Stimulated activated CD4-positive, alpha-beta T cell treated with anti-CD3 and anti-CD28 coated beads, Interleukin-4, amount 100 ng/mL, for 1 hour (primary cell): ENCODE results near the gene FAM3D.
"Not testable (repeated sequence)": the region's sequence is repeated elsewhere in the genome, so short reads cannot be mapped to it uniquely, and the experiment has no call there.

Source experiments
- DNase-seq: peaks from one replicate; pipeline ENCODE4 v3.0.0-alpha.2; 2020

Gene FAM3D

GRCh38 chr3:58683001-58683458 is 16.5 kb upstream of the FAM3D start:
- no peak for DNase-seq

GRCh38 chr3:58681863-58682262 is 15.3 kb upstream of the FAM3D start:
- no peak for DNase-seq

DNA sequence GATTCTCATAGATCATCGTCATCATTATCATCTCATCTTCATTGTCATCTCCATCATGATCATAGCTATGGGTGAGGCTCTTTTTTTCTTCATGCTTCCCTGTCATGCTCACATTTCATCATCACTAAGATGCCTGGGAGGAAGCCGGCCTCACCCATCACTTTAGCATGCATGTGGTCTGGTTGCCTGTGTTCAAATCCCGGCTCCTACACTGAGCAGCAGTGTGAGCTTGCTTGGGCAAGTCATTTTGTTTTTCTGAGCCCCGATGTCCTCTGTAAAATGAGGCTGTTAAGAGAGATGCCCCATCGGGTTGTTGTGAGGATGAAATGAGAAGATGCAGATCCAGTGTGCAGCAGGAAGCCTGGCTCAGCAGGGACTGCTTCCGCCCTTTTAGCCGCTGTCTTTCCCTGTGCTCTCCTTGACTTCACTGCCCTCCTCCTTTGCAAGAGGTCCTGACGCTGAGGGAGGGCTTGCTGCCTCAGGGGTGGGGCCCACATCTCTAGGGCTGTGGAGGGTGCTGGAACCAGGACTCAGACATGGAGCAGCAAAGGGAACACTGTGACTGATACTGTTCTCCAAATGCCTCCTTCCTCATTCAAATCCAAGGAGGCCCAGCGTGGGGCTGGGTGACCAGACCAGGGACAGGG is 14.4 kb upstream of the FAM3D start:
- DNase-seq, result no peak

DNA sequence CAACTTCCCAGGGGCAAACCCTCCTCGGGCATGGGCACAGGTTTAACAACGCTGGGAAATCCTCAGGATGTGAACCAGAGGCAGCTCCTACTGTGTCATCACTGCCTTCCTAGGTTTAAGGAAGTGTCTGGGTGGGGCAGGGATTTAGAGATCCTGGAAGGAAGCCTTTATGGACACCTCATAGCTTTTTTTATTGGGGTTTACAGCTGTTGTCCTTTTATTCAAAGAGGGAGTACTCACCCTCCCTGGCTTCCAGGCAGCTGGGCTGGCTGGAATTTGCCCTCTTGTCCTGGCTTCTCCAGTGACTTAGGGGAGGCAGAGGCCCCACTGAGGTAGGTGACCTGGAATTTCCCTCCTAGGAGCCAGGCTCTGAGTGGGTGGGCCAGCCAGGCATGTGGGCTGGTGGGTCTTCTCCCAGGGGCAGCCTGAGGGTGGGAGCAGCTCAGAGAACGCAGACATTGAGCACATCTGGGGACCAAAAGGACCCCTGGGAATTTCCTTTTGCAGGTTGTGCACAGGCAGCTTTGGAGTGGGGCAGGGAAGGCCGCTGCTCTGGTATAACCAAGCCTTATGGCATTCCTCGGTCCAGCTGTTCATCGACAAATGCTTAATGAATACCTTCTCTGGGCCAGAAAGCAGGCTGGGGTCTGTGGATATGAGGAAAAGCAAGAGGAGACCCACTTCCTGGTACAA is 13.5 kb upstream of the FAM3D start:
- no peak for DNase-seq

DNA sequence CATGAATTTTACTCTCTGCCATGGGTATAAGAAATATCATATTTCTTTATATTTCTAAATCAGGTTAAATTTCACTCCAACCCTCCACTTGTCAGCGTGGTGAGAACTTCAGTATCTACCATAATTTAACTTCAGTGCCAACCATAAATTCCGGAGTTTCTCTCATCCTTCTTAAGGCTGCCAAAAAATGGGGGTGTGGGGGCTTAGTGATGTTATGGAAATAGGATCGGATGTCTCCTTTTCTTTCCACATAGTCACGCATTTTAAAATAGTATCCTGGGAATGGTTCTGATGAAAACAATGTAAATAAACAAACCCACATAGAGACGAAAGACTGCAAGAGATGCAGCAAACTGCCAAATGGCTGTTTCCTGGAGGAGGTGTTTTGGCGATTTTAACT is 12.9 kb upstream of the FAM3D start:
- DNase-seq, result no peak

GRCh38 chr3:58678177-58678970 is 11.8 kb upstream of the FAM3D start:
- DNase-seq, result not testable (repeated sequence)

GRCh38 chr3:58672880-58673279 is 6.3 kb upstream of the FAM3D start:
- DNase-seq, result no peak

DNA sequence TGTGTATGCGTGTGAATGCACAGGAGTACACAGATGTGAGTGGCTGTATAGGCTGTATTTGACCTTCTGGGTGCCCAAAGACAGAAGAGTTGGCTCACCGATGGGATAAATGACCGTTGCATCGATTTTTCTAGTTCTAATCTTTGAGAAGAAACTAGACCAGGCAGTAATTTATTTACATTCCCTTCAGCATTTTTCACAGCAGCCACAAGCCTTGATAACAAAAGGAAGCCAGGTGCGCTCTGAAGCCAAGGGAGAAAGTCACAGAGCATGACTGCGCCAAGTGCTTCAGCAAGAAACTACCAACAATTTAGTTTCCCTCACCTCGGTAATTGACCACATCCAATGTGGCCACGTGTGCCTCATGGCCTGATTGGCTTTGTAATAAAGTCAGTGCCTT is 5.9 kb upstream of the FAM3D start:
- no peak for DNase-seq

- DNase-seq, result no peak
Observed at GRCh38 chr3:58670506-58671135, 4.0 kb upstream of the FAM3D start.

DNA sequence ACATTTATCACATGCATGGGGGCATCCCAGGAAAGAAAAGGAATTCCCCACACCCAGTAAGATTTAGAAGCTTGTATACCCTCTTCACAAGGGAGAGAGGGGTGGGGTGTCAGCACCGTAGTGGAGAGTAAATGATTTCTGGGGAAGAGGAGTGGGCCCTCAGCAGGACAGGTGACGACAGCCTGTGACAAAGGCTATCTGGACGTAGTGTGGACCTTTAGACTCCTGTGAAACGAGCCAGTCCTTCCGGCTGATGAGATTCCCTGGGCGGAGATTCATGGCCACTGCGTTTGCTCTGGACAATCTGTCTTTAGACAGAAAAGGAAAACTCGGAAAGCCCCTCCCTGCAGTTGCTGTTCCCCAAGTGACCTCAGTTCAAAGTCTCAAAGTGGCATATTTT is 1.7 kb upstream of the FAM3D start:
- DNase-seq, result no peak

DNA sequence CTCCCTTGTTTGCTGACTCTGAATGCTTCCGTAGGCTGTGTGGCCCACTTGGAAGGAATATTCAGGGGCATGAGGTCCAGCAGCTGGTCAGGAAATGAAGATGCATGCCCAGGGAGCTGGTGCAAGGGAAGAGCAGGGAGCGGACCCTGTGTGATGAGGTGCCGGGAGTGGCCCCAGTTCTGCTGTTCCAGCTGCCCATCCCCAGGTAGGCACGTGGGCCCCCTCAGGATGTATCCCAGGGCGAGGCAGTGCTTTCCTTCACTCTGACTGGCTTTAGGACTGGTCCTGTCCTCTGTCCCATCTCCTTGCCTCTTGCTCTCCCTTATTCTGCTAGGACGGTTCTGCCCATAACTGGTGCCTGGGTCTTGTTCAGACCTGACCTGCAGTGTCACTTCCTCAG is 1.1 kb upstream of the FAM3D start:
- DNase-seq, result no peak

DNA sequence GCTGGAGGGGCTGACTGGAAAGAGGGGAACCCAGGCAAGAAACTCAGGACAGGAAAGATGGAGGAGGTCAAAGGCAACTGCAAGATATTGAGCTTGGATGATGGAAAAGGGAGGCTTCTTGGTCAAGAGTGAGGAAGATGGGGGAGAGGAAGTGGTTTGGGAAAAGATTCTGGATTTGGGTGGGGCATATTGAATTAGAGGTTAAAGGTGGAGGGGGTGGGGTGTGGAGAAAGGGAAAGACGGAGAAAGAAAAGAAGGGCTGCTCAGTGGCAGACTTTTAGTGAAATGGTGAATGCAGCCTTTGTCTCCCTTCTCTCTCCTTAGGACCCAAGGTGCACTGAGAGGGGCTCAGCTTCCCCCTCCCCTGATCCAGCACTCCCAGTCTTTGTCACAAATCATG is 655 bp upstream of the FAM3D start:
- no peak for DNase-seq

DNA sequence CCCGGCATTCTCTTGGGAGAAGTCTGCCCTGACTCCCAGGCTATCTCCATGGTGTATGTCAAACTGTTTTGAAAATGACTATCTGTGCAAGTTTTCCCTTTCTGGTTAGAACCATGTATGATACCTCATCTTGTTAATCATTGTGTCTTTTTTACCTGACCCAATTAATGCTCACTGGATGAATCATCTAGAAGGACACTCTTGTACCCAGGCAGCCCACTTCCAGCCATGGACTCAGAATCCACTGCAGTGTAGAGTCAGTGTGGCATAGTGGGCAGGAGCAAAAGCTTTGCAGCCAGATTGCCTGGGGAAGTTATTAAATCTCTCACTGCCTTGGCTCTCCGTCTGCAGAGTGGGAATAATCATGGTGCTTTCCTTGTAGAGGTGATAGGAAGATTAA is 1.2 kb downstream of the FAM3D start:
- DNase-seq, result no peak

DNA sequence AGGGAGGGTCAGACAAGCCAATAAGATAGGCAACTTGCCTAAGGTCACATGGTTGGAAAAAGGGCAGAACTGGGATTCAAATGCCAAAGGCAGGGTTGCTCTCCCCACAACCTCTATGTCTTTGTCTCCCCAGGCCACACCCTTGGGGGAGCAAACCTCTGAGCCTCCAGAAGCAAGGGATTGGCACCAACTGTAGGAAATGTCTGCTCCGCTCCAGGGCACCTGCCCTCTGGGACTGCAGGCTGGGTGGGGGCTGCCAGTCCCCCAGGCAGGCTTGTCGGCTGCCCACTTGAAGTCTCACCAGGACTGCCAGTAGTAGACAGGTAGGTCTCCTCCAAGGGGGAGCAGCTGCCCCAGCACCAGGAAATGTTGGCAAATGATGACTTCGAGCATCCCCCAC is 2.0 kb downstream of the FAM3D start:
- DNase-seq, result no peak

GRCh38 chr3:58661836-58662420 is 4.6 kb downstream of the FAM3D start:
- no peak for DNase-seq

DNA sequence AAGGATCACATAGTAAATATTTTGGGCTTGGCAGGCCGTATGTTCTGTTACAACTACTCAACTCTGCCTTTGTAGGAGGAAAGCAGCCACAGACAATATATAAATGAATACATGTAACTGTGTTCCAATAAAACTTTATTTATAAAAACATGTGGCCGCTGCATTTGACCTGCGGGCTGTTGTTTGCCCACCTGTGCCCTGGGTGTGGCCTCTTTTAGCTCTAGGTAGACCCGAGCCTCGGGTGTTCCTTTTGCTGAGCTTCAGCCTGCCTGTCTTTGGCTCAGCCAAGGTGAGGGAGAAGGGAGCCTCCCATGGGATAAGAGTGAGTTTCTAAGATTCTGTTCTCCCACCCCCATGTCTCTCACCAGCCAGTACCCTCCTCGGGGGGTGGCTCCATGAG is 5.6 kb downstream of the FAM3D start:
- no peak for DNase-seq

- no peak for DNase-seq
Observed at GRCh38 chr3:58659051-58659675, 7.4 kb downstream of the FAM3D start.

GRCh38 chr3:58658508-58658907 is 8.1 kb downstream of the FAM3D start:
- no peak for DNase-seq

DNA sequence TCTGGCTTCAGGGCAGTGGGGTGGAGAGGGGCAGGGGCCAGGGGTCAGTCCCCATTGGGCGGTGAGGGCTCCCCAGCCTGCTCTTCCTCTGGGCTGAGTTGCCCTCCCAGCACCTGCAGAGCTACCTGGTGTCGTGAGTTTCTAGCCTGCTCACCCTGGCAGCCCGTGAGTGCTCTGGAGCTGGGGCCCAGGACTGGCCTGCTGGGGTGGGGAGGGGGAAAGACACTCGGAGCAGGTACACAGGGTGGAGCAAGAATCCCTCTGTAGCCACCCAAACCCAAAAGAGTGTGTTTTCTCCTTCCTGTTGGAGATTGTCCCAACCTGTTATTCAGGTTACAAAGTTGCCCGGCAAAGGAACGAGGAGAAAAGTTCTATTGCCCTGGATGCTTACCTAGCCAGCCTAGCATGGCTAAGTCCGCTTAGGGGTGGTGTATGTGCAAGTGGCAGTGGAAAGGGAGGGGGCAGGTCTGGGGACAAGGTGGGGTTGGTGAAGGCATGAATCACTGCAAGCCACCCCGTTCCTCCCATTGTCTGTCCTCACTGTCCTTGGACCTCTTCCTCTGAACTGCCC is 8.9 kb downstream of the FAM3D start:
- DNase-seq, result no peak

DNA sequence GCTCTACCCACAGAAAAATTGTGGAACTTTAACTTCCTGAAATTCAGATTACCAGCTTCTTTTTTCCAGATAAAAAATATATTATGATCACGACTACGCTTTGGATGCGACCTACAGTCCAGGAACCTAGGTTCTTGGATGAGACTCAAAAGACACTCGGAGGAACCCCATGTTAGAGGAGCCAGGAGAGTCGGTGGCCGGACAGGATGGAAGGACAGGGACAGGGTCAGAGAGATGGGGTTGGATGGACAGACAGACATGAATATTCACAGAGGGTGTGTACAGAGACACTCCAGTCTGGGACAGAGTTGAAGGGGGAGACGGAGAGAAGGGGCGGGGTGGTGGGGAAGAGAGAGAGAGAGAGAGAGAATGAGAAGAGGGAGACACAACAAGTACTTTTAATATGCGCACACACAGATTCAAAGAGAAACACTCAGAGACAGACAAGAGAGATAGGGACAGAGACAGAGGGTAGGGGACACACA is 9.5 kb downstream of the FAM3D start:
- DNase-seq, result no peak

DNA sequence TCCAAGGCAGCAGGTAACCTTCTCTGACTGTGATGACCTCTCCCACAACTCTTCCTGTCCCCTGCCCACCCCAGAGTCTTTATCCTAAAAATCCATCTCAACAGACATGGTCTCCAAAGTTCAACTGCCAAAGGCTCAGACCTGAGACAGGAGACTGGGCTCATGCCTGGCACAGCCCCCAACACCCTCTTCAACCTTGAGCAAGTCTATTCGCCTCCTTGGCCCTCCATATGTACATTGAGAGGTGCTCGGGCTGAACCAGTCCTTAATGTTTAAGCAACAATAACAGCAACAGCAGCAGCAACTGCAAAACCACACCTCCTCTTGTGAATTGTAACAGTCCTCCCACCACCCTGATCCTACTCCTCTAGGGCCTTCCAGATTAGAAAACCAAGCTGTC is 9.9 kb downstream of the FAM3D start:
- no peak for DNase-seq

DNA sequence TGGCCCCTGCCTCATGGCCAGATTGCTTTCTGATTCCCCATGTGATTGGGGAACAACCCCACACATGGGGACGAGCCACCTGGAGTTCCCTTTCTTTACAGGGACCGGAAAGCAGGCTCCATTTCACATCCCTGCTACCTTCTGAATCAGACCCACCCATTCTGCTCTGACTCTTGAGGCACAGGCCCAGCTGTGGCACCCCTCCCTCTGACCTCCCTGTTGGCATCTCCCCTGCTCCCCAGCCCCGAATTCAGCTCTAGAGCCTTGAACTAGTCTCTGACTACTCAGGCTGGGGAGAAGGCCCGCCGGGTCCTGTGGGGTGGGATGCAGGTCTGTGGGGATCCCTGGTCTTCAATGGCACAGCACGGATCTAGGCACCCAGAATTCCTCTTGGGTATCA is 12.1 kb downstream of the FAM3D start:
- no peak for DNase-seq
